PC-3 (cell line): ENCODE data around the gene NAV2. TPM values are rescaled to one million over a fixed set of nuclear protein-coding genes. Genes with fewer than 3 reads are reported as not detected.
A peak's percentile ranks its signal among the peaks of the same experiment; 100 is the strongest.

ENCODE experiments used
- ATAC-seq: fragments of 200-7000 bp; cut with Tn5 transposase; 2 replicates; pipeline ENCODE4 v1.9.1; 2020; ENCODE audit warnings: mild to moderate bottlenecking, moderate library complexity
- BruUV-seq: library from RNA; stranded (reverse); fragments of 400-500 nt; replicated peaks from 2 replicates; lab custom pipeline; 2021; lab: Mats Ljungman, UMichigan
- CTCF ChIA-PET: fragments of 300-600 bp; sonication (Branson Sonifier 250); formaldehyde crosslinking; loops from one replicate; lab custom pipeline; 2022; ENCODE audit warnings: antibody characterized with exemption; lab: Charles Lee
- POLR2A ChIA-PET: fragments of 300-600 bp; sonication (Branson Sonifier 250); formaldehyde crosslinking; loops from one replicate; lab custom pipeline; 2022; ENCODE audit warnings: antibody characterized with exemption; ENCODE audit not compliant: unreplicated experiment; lab: Charles Lee
- DNase-seq: peaks from one replicate; pipeline ENCODE4 v3.0.0-alpha.2; 2015
- H2AFZ ChIP-seq: fragments of 300-600 bp; sonication (generic); 2 replicates; pipeline ENCODE4 v1.6.0; 2016; ENCODE audit warnings: antibody characterized with exemption, low read length
- H3F3A ChIP-seq: fragments of 300-600 bp; sonication (generic); one replicate; pipeline ENCODE4 v1.6.0; 2017; ENCODE audit warnings: antibody characterized with exemption, low read length, control low read depth, mild to moderate bottlenecking; ENCODE audit not compliant: unreplicated experiment
- H3K27ac ChIP-seq: fragments of 300-600 bp; sonication (generic); 2 replicates; pipeline ENCODE4 v1.5.1; 2016; ENCODE audit warnings: mild to moderate bottlenecking, low read length
- H3K27me3 ChIP-seq: fragments of 300-600 bp; sonication (generic); 2 replicates; pipeline ENCODE4 v1.6.1; 2016; ENCODE audit warnings: low read length, mixed read lengths
- H3K36me3 ChIP-seq: fragments of 300-600 bp; sonication (generic); 2 replicates; pipeline ENCODE4 v1.6.1; 2016; ENCODE audit warnings: low read depth, mixed run types, low read length, mixed read lengths
- H3K4me1 ChIP-seq: fragments of 300-600 bp; sonication (generic); 2 replicates; pipeline ENCODE4 v1.5.1; 2016; ENCODE audit warnings: low read length; ENCODE audit not compliant: insufficient read depth
- H3K4me2 ChIP-seq: fragments of 300-600 bp; sonication (generic); 2 replicates; pipeline ENCODE4 v1.6.0; 2016; ENCODE audit warnings: low read length
- H3K4me3 ChIP-seq: fragments of 300-600 bp; sonication (generic); 2 replicates; pipeline ENCODE4 v1.5.1; 2016; ENCODE audit warnings: mild to moderate bottlenecking, low read length, mixed read lengths
- H3K79me2 ChIP-seq: fragments of 300-600 bp; sonication (generic); 2 replicates; pipeline ENCODE4 v1.6.1; 2017; ENCODE audit warnings: low read length, mixed read lengths
- H3K9ac ChIP-seq: fragments of 300-600 bp; sonication (generic); 2 replicates; pipeline ENCODE4 v1.6.0; 2016; ENCODE audit warnings: mild to moderate bottlenecking, low read length
- H3K9me2 ChIP-seq: fragments of 300-600 bp; sonication (generic); replicated peaks from 2 replicates; pipeline ENCODE4 v1.6.1; 2016; ENCODE audit warnings: mixed run types, low read length, mixed read lengths
- H3K9me3 ChIP-seq: fragments of 300-600 bp; sonication (generic); 2 replicates; pipeline ENCODE4 v1.6.1; 2016; ENCODE audit warnings: low read length, mixed read lengths
- H4K20me1 ChIP-seq: fragments of 300-600 bp; sonication (generic); 2 replicates; pipeline ENCODE4 v1.6.1; 2016; ENCODE audit warnings: low read length, mixed read lengths
- CTCF ChIP-seq: fragments of 300-600 bp; sonication (generic); conservative IDR thresholded peaks from 2 replicates; pipeline ENCODE4 v1.5.1; 2017; ENCODE audit warnings: antibody characterized with exemption, low read depth, mild to moderate bottlenecking, low read length
- EZH2 ChIP-seq: fragments of 300-600 bp; sonication (generic); IDR thresholded peaks from one replicate; pipeline ENCODE4 v1.6.1; 2017; ENCODE audit warnings: antibody characterized with exemption, mild to moderate bottlenecking, low read length; ENCODE audit not compliant: unreplicated experiment
- EZH2phosphoT487 ChIP-seq: fragments of 300-600 bp; sonication (generic); IDR thresholded peaks from 2 replicates; pipeline ENCODE4 v1.6.1; 2018; ENCODE audit warnings: mild to moderate bottlenecking, antibody characterized with exemption, low read length, borderline replicate concordance
- intact Hi-C: fragments of 100-400 bp; cut with micrococcal nuclease; formaldehyde crosslinking; loops from 2 replicates; pipeline ENCODE4 v1.9.0; 2023
- total RNA-seq: library from RNA; depleted of rRNA; stranded (reverse); fragments of >200 nt; gene quantifications from 2 replicates; pipeline ENCODE4 v1.2.3, GENCODE V29; 2014

NAV2 gene
- total RNA-seq, 1 experiment from 2014 or later: 10.4 TPM

GRCh38 chr11:19868281-19868821 lies 155.7 kb downstream of the NAV2 start:
- TF ChIP-seq EZH2phosphoT487 (no peak), EZH2 (no peak), CTCF (no peak)
- POLR2A ChIA-PET: no interaction called here
- BruUV-seq: no TSS peak

GRCh38 chr11:19868871-19869270 lies 156.2 kb downstream of the NAV2 start:
- no peaks in the 10 kb centered on the region for H3K36me3 ChIP-seq
- CTCF ChIA-PET: no interaction called here
- no peak overlapping the region for H2AFZ ChIP-seq
- H3K9me3 ChIP-seq: no peaks in the 10 kb centered on the region
- no peak overlapping the region for H3K9ac ChIP-seq
- TF ChIP-seq CTCF (no peak), EZH2phosphoT487 (no peak), EZH2 (no peak)
- H3F3A ChIP-seq: no peaks in the 10 kb centered on the region
- no peaks in the 10 kb centered on the region for H3K79me2 ChIP-seq
- H3K4me2 ChIP-seq: no peak overlapping the region
- H3K4me3 ChIP-seq: no peak overlapping the region
- H3K27me3 ChIP-seq: no peaks in the 10 kb centered on the region
- H3K4me1 ChIP-seq: no peaks in the 10 kb centered on the region
- no peak for DNase-seq
- intact Hi-C loops: no loop called here
- H3K9me2 ChIP-seq: no peaks in the 10 kb centered on the region
- no peak for ATAC-seq
- BruUV-seq: no TSS peak
- POLR2A ChIA-PET: no interaction called here
- no peak overlapping the region for H3K27ac ChIP-seq
- H4K20me1 ChIP-seq: no peaks in the 10 kb centered on the region

More at GRCh38 chr11:19868281-19868821, 155.7 kb downstream of the NAV2 start:
- CTCF ChIA-PET: no interaction called here
- intact Hi-C loops: no loop called here
- H3K27me3 ChIP-seq: no peaks in the 10 kb centered on the region
- no peak overlapping the region for H2AFZ ChIP-seq
- H3K4me3 ChIP-seq: no peak overlapping the region
- no peak for ATAC-seq
- no peak overlapping the region for H3K4me2 ChIP-seq
- H4K20me1 ChIP-seq: no peaks in the 10 kb centered on the region
- H3K4me1 ChIP-seq: no peaks in the 10 kb centered on the region
- no peak overlapping the region for H3K9ac ChIP-seq
- H3K9me3 ChIP-seq: no peaks in the 10 kb centered on the region
- no peak overlapping the region for H3K27ac ChIP-seq
- no peaks in the 10 kb centered on the region for H3F3A ChIP-seq
- DNase-seq: peak; percentile 33
- no peaks in the 10 kb centered on the region for H3K79me2 ChIP-seq
- H3K9me2 ChIP-seq: no peaks in the 10 kb centered on the region
- no peaks in the 10 kb centered on the region for H3K36me3 ChIP-seq

- Histone ChIP-seq H3K79me2 (no peaks in the 10 kb centered on the region), H3K4me1 (no peaks in the 10 kb centered on the region), H3K4me2 (no peak overlapping the region), H3K9me3 (no peaks in the 10 kb centered on the region), H4K20me1 (no peaks in the 10 kb centered on the region), H3K9me2 (no peaks in the 10 kb centered on the region), H3K36me3 (no peaks in the 10 kb centered on the region), H3K4me3 (no peak overlapping the region), H3K27ac (no peak overlapping the region), H2AFZ (no peak overlapping the region), H3K27me3 (no peaks in the 10 kb centered on the region), H3F3A (no peaks in the 10 kb centered on the region), H3K9ac (no peak overlapping the region)
- DNase-seq (no peak), ATAC-seq (no peak)
- TF ChIP-seq EZH2phosphoT487 (no peak), CTCF (no peak), EZH2 (no peak)
- ChIA-PET POLR2A (no interaction called here), CTCF (no interaction called here)
- intact Hi-C loops: no loop called here
- no TSS peak for BruUV-seq
These were observed 156.8 kb downstream of the NAV2 start for GRCh38 chr11:19869466-19869865.
